ENCODE results near the gene INHA.

INHA gene

DNA sequence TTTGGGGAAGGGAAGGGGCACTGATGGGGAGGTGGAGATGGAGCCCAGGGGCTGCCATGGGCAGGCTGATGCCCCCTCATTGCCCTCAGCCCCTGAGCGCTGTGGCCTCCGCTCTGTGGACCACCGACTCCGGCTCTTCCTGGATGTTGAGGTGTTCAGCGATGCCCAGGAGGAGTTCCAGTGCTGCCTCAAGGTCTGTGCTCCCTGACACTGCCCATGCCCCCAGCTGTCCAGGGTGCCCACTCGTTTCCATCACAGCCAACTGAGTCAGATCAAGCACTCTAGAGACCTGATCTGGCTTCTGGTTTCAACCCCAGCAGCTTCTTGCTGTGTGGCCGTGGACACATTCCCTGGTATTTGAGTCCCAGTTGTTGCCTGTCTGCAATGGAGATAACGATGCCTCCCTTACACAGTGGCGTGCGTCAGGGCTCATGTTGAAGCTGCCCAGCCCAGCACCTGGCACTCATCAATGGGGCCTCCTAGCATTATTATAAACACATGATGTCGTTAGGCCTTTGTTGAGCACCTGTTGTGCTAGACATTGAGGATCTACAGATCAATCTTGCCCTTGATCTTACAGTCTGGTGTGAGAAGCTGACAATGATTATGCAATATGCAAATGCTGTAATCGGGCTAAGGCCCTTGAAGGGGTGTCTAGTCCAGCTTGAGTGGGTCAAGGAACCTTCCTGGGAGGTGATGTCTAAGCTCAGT is 39.9 kb downstream of the INHA start:
- no peak for DNase-seq (ENCODE audit: low spot score)

DNA sequence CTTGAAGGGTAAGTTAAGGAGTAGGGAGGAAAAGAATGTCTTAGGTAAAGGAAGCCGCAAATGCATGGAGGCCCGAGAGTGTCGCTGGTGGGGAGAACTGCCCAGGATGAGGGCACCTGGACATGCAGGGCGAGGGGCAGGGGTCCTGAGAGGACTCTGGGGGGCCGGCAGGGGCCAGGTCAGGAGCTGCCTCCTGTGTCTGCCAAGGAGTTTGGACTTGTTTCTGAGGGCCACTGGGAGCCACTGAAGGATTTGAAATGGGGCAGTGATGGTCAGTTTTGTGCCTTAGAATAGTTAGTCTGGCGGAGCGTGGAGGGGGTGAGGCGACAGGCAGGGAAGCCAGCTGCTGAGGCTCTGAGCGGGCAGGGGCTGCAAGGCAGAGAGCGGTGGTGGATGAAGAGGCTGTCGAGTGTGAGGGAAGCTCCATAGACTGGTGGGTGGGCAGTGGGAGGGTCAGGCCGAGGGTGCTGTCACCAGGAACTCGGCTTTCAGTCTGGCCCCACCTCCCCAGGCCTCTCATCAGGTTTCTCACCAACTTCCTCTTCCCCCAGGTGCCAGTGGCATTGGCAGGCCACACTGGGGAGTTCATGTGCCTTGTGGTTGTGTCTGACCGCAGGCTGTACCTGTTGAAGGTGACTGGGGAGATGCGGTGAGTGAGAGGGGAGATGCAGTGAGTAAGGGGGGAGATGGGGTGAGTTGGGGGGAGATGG is 40.6 kb downstream of the INHA start:
- DNase-seq (ENCODE audit: low spot score) = no peak

DNA sequence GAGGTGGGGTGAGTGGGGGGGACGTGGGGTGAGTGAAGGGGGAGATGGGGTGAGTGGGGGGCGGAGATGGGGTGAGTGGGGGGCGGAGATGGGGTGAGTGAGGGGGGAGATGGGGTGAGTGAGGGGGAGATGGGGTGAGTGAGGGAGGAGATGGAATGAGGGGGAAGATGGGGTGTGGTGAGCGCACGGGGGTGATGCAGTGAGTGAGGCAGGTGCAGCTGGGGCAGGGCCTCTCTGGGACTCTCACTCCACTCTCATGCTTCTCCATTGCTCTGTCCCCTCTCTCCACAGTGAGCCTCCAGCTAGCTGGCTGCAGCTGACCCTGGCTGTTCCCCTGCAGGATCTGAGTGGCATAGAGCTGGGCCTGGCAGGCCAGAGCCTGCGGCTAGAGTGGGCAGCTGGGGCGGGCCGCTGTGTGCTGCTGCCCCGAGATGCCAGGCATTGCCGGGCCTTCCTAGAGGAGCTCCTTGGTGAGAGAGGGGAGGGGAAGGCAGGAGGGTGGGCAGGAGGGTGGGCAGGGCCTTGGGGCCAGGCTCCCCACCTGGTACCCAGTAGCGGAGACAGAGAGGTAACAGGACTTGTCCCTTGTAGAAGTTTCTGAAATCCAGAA is 41.5 kb downstream of the INHA start:
- DNase-seq (ENCODE audit: low spot score) = no peak

DNA sequence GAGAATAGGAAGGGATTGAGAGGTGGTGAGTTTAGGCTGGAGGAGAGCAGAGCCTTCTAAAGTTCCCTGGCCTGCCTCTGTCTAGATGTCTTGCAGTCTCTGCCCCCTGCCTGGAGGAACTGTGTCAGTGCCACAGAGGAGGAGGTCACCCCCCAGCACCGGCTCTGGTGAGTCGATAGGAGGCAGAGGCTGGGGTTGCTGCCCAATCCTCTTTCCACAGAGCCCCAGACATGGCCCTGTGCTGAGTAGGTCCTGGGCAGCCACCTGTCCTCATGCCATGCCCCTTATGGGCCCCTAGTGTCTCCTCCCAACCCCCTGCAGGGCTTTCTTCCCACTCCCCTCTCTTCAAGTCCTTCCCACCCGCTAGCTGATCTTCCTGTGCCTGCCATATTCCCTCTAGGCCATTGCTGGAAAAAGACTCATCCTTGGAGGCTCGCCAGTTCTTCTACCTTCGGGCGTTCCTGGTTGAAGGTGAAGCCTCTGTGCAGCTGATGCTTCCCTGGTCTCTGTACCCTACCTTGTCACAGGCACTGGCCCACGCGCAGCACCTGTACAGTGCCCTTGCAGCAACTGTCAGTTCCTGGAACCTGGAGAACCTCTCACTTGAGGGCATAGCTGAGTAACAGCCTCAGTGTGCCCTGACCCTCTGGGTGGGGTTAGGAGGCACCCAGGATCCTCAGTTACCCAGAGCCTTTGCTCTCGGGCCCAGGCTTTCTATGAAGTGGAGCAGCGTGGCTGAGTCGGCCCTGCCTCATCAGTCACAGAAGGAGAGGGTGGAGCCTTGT is 42.2 kb downstream of the INHA start:
- no peak for DNase-seq (ENCODE audit: low spot score)

DNA sequence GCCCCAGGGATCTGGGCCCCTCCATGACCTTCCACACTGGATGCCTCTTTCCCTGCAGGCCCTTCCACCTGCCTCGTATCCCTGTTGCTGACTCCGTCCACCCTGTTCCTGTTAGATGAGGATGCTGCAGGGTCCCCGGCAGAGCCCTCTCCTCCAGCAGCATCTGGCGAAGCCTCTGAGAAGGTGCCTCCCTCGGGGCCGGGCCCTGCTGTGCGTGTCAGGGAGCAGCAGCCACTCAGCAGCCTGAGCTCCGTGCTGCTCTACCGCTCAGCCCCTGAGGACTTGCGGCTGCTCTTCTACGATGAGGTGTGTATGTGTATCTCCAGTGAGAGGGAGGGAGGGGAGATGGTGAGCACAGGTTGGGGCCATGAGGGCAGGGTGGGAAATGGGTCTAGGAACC is 42.9 kb downstream of the INHA start:
- no peak for DNase-seq (ENCODE audit: low spot score)

DNA sequence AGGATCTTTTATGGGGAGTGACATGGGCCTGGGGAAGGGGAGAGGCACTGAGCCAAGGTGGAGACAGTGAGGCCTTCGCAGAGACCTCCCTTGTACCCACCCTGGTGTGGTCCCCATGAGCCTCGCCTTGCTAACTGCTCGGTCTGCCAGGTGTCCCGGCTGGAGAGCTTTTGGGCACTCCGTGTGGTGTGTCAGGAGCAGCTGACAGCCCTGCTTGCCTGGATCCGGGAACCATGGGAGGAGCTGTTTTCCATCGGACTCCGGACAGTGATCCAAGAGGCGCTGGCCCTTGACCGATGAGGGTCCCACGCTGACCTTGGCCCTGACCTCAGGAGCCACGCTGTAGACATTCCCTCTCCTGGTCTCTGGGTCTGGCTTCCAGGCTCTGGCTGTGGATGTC is 43.8 kb downstream of the INHA start:
- DNase-seq (ENCODE audit: low spot score) = no peak

DNA sequence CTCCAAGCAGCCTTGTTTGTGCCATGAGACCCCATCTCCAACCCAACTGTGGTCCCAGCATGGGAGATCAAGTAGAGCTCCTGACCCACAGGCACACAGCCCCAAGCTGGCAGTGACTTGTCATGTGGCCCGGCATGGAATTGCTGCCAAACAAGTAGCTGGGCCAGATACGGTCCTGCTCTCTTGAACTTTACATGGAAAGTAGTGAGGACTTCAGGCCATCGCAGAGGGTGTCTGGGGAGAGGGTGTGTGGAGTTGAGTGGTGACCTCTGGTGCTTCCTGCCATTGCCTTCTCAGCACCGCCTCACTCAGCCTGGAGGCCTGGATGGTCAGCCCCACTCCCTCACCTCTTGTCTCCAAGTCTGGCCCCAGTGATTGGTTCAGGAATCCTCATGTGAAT is 44.4 kb downstream of the INHA start:
- no peak for DNase-seq (ENCODE audit: low spot score)

DNA sequence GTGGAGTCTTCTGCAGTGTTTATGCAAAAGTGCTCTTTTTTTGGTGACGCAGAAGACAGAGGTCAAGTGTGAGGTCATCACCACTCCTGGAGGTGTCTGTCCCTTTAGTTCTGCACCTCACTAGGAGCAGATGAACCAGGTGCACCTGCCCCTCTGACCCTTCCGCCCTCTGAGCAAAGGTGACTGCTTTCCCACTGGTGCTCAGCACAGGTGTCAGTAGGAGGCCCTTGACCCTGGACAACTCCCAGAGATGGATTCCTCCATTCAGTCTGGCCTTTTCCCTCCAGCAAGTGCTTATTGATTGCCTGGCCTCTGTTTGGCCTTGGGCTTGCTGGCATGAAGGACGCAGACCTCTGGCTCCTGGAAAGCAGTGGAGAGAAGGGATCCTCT is 46.6 kb downstream of the INHA start:
- DNase-seq (ENCODE audit: low spot score) = no peak

DNA sequence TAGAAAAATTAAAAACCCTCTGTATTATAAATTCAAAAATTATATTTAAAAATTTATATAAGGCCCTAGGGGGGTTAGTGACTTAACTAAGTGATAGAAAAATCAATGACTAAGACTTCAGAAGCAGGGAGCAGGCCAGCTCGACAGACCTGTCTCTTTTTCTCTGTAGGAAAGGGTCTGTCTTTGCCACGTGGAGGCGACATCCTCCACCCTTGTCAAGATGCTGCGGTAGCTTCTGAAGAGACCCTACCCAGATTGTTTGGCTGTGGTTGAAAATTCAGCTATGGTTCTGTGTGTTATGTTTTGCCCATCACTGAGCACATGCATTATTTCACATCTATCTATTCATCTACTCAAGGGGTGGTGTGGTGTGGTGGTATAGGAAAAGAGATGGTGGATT is 47.1 kb downstream of the INHA start:
- no peak for DNase-seq (ENCODE audit: low spot score)

DNA sequence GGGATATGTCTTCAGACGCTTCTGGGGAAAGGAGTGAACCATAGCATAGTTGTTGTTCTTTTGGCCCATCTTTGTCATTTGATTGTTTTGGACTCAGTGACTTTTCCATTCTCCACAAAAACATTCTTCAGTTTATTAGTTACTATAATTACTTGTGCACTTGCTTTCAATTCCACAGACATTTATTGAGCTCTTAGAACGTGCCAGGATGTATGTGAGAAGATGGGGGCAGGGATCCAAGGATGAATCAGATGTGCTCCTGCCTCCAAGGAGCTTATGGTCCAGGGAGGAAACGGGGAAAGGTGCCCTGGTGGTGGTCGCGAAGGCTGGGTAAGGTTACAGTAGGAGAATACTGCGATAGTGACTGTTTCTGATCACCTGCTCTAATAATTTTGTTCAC is 48.4 kb downstream of the INHA start:
- DNase-seq (ENCODE audit: low spot score) = no peak

DNA sequence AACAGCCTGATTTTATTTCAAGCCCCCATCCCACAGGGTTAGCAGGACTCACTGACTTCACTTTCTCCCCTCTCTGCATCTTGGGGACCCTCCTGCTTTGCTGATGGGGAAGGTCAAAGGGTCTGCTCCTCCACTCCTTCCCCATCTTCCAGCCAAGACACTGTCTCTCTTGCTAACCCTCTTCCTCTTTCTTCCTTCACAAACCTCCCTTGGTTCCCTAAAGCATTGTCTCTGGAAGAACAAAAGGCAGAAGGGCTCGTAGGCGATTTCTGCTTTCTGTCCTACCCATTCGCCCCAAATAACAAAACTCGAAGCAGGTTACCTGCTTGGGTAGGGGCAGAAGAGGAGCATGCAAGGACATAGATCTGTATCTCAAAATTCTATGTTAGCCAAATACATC is 49.8 kb downstream of the INHA start:
- DNase-seq (ENCODE audit: low spot score) = no peak

DNA sequence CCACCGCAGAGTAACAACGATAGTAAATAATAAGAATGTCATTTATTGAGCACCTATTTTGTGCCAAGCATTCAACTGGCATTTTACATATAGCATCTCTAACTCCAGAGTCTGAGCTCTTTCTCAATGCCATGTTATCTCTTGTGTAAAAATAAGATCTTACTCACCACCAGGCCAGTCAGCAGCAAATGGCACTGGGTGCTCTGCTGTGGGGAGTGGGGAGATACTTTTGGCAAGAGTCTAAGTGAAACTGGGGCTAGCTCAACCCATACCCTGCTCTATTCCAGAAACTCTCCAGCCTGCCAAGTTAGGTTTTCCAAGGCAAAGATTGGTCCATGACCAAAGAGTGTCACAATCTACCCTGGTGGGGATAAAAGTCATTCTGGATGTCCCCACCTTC is 50.4 kb downstream of the INHA start:
- no peak for DNase-seq (ENCODE audit: low spot score)

DNA sequence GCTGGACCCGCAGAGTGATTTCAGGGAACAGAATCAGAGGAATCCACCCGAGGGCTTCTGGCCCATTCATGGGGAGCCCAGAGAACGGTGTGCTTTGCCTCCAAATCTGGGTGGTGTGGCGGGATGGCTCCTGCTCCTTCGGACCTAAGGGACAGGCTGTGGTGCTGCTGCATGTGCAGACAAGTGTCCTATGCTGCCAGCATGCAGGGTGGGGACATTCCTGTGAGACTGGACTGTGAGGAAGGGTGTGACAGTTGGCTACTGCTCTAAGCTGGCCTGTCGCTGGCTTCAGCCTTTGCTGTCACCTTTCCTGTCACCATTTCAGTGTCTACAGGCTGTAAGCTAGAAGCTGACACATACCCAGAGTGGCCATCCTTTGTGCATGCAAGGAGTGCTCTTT is 52.5 kb downstream of the INHA start:
- DNase-seq (ENCODE audit: low spot score) = no peak

DNA sequence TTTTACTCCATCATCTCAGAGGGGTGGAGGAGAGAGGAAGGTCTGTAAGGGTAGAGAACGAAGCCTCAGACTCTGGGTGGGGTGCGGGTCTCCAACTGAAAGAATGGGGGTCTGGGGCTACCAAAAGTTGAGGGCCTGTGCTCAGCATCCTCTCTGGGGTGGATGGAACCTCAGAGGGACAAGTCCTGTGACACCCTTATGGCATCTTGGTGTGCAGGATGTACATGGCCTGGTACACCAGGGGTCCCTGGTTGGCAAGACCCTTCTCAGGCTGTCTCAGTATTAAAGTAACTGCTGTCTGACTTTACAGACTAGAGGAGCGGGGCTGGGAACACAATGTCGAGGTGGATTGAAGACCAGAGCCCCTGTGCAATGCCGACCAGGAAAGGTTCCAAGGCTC is 53.1 kb downstream of the INHA start:
- no peak for DNase-seq (ENCODE audit: low spot score)
